HL-60 (cell line): ENCODE results near the gene MST1.

Experiments
- DNase-seq, 2 experiments: peaks; one replicate each; pipeline ENCODE4 v3.0.0-alpha.2; 2010 to 2020; ENCODE audit warnings: low read depth in 1 of 2, low spot score in 1 of 2
- H3K27ac ChIP-seq: fragments of 250-450 bp; sonication (Bioruptor Pico); replicated peaks from 2 replicates; pipeline ENCODE4 v1.5.1; 2020; ENCODE audit warnings: mild to moderate bottlenecking, moderate library complexity
- H3K27me3 ChIP-seq: fragments of 250-450 bp; sonication (Bioruptor Pico); 2 replicates; pipeline ENCODE4 v1.5.1; 2021; ENCODE audit warnings: mild to moderate bottlenecking, moderate library complexity; ENCODE audit not compliant: insufficient read depth, poor library complexity, severe bottlenecking
- H3K4me3 ChIP-seq: replicated peaks from 2 replicates; pipeline ENCODE4 v1.5.1; 2011; ENCODE audit warnings: mild to moderate bottlenecking, control low read depth, low read length; ENCODE audit not compliant: insufficient read depth
- GABPA ChIP-seq: IDR thresholded peaks from 2 replicates; pipeline ENCODE4 v1.6.1; 2012; ENCODE audit warnings: low read depth
- POLR2AphosphoS5 ChIP-seq: IDR thresholded peaks from 2 replicates; pipeline ENCODE4 v1.6.1; 2012; ENCODE audit warnings: low read depth
- SPI1 ChIP-seq: IDR thresholded peaks from 2 replicates; pipeline ENCODE4 v1.6.1; 2012; ENCODE audit warnings: low read depth, mild to moderate bottlenecking, borderline replicate concordance
- TF ChIP-seq, protein P1 (sequence below): IDR thresholded peaks from one replicate; pipeline ENCODE4 v1.5.1; 2011; ENCODE audit warnings: low read length, control low read depth, inconsistent platforms; ENCODE audit not compliant: insufficient read depth
- TF ChIP-seq, protein P2 (sequence below): IDR thresholded peaks from 2 replicates; pipeline ENCODE4 v1.6.1; 2012; ENCODE audit warnings: low read depth; ENCODE audit not compliant: insufficient replicate concordance

The MST1 gene

DNA sequence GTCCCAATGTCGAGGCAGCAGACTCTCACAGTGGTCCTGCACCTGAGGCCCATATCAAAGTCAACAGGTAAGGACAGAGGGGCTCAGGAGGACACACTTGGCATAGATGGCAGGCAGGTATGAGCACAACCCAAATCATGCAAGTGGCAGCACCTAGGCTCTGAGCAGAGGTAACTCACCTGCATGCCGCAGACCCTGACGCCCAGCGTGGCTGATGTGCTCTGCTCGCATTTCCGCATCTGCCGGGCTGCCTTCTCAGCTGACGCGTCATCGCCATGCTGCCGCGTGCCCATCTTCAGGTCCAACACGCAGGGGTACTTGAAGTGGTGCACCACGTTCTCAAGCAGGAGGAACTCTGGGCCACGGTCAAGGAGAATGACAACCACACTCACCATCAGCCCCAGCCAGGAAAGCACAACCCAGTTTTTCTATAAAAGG, 38.7 kb upstream of the MST1 start:
- DNase-seq = no peak
- TF ChIP-seq GABPA (no peak), SPI1 (no peak), POLR2AphosphoS5 (no peak)
- TF ChIP-seq, protein P1, sequence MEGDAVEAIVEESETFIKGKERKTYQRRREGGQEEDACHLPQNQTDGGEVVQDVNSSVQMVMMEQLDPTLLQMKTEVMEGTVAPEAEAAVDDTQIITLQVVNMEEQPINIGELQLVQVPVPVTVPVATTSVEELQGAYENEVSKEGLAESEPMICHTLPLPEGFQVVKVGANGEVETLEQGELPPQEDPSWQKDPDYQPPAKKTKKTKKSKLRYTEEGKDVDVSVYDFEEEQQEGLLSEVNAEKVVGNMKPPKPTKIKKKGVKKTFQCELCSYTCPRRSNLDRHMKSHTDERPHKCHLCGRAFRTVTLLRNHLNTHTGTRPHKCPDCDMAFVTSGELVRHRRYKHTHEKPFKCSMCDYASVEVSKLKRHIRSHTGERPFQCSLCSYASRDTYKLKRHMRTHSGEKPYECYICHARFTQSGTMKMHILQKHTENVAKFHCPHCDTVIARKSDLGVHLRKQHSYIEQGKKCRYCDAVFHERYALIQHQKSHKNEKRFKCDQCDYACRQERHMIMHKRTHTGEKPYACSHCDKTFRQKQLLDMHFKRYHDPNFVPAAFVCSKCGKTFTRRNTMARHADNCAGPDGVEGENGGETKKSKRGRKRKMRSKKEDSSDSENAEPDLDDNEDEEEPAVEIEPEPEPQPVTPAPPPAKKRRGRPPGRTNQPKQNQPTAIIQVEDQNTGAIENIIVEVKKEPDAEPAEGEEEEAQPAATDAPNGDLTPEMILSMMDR = no peak
- TF ChIP-seq, protein P2, sequence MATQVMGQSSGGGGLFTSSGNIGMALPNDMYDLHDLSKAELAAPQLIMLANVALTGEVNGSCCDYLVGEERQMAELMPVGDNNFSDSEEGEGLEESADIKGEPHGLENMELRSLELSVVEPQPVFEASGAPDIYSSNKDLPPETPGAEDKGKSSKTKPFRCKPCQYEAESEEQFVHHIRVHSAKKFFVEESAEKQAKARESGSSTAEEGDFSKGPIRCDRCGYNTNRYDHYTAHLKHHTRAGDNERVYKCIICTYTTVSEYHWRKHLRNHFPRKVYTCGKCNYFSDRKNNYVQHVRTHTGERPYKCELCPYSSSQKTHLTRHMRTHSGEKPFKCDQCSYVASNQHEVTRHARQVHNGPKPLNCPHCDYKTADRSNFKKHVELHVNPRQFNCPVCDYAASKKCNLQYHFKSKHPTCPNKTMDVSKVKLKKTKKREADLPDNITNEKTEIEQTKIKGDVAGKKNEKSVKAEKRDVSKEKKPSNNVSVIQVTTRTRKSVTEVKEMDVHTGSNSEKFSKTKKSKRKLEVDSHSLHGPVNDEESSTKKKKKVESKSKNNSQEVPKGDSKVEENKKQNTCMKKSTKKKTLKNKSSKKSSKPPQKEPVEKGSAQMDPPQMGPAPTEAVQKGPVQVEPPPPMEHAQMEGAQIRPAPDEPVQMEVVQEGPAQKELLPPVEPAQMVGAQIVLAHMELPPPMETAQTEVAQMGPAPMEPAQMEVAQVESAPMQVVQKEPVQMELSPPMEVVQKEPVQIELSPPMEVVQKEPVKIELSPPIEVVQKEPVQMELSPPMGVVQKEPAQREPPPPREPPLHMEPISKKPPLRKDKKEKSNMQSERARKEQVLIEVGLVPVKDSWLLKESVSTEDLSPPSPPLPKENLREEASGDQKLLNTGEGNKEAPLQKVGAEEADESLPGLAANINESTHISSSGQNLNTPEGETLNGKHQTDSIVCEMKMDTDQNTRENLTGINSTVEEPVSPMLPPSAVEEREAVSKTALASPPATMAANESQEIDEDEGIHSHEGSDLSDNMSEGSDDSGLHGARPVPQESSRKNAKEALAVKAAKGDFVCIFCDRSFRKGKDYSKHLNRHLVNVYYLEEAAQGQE = no peak
- Histone ChIP-seq H3K27me3 (no peaks in the 10 kb centered on the region), H3K27ac (no peak overlapping the region), H3K4me3 (no peak overlapping the region)

DNA sequence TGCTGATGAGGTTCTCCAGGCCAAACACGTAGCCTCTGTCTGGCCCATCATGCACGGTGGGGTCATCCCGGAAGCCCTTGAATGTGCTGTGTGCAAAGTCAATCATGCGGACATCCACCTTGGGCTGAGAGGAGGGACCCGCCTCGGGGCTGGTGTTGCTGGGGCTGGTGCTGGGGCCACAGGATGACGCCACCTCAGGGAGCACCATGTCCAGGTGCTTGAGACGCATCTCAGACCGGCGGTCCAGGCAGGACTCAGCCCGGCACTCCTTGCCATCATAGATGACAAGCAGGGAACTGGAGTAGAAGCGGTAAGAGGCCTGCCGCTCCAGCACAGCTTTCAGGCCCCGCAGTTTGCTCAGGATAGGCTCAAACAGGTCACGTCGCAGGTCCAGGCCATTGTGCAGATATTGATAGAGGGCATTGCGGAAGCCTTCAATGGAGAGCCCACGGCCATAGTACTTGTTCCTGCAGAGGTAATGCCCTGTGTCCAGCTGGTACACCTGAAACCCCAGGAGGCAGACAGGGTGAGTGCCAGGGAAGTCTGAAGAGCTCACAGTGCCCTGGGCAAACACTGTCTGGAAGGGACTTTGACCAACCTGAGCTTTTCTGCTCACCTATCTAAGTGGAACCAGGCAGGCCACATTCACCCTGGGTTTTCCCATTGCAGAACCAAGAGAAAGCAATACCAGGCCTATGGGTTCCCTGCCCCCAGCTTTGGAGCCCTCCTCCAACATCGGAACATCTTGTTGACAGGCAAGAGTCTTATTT, 38.1 kb upstream of the MST1 start:
- Histone ChIP-seq H3K4me3 (no peak overlapping the region), H3K27ac (no peak overlapping the region), H3K27me3 (no peaks in the 10 kb centered on the region)
- no peak for DNase-seq
- TF ChIP-seq POLR2AphosphoS5 (no peak), SPI1 (no peak), GABPA (no peak)
- TF ChIP-seq, protein P1 = no peak
- TF ChIP-seq, protein P2 = no peak

DNA sequence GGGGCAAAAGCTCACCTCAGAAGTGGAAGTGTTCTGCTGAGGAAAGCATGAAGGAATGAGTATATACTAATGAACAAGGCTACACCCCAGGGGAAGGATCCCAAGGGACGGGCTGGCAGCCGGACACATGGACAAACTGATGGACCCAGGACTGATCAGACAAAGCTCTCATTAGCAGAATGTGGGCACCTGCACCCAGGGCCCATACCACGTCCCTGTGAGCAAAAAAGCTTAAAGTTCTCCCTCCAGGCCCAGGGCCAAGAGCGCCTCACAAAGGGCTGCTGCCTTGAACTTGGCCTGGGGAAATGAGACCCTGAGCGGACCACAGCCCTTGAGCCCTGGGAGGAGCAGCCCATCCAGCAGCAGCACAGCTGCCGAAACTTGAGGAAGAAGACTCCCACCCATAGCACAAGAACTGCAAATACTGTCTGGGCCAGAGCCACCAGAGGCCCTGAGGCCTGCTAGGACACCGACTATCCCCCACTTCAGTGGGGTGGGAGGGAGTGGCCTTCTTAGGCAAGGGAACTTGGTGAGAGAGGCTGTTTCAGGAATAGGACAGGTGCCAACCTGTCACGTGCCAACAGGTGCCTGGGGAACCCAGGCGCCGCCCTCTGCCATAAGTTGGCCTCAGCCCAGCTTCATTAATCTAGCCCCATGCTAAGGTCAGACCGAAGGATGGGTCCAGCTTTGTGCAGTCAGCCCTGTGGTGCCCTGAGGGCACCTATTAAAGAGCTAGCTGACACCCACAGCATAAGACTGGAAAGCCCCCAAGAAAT, 36.8 kb upstream of the MST1 start:
- H3K4me3 ChIP-seq = no peak overlapping the region
- no peak for TF ChIP-seq SPI1
- no peak for TF ChIP-seq GABPA
- TF ChIP-seq, protein P1 = no peak
- TF ChIP-seq POLR2AphosphoS5 = no peak
- TF ChIP-seq, protein P2 = no peak
- H3K27ac ChIP-seq = no peak overlapping the region

More for the DNA sequence above, 36.8 kb upstream of the MST1 start:
- H3K27me3 ChIP-seq = no peaks in the 10 kb centered on the region
- no peak for DNase-seq
